HCT116 (cell line): ENCODE data around the gene CKMT2. TPM values are rescaled to one million over a fixed set of nuclear protein-coding genes. Genes with fewer than 3 reads are reported as not detected.

Experiments used
- ATAC-seq: fragments of 200-7000 bp; cut with Tn5 transposase; 2 replicates; pipeline ENCODE4 v1.9.1; 2020; ENCODE audit warnings: mild to moderate bottlenecking, moderate library complexity
- BruUV-seq: library from RNA; stranded (reverse); fragments of 400-500 nt; replicated peaks from 2 replicates; lab custom pipeline; 2021; lab: Mats Ljungman, UMichigan
- CTCF ChIA-PET: fragments of 300-600 bp; sonication (Branson Sonifier 250); formaldehyde crosslinking; loops from one replicate; lab custom pipeline; 2021; ENCODE audit warnings: antibody characterized with exemption; lab: Charles Lee
- POLR2A ChIA-PET: fragments of 300-600, 350-600 bp; sonication (Branson Sonifier 250); formaldehyde crosslinking; loops from one replicate; lab custom pipeline; 2021; ENCODE audit warnings: antibody characterized with exemption; lab: Charles Lee
- RAD21 ChIA-PET, 2 experiments: fragments of 300-600 bp; sonication (Branson Sonifier 250); formaldehyde crosslinking; loops; one replicate each; lab custom pipeline; 2023; ENCODE audit warnings: low total read pairs in 2 of 2; ENCODE audit not compliant: uncharacterized antibody in 2 of 2, unreplicated experiment in 2 of 2, low non-redundant PET in 1 of 2; lab: Charles Lee
- DNase-seq: peaks from one replicate; pipeline ENCODE4 v3.0.0-alpha.2; 2010; ENCODE audit warnings: low read depth, low spot score
- H2AFZ ChIP-seq: fragments of 200-600 bp; shearing (Covaris generic), sonication (generic); 2 replicates; pipeline ENCODE4 v1.6.1; 2017; ENCODE audit warnings: low read depth, mixed run types, mixed read lengths, antibody characterized with exemption, low read length; ENCODE audit not compliant: poor library complexity, severe bottlenecking
- H3K27ac ChIP-seq: 2 replicates; pipeline ENCODE4 v1.5.1; 2012; ENCODE audit warnings: low read depth, low read length
- H3K27me3 ChIP-seq: fragments of 200-600 bp; sonication (generic); 2 replicates; pipeline ENCODE4 v1.6.1; 2016; ENCODE audit warnings: mixed run types, low read length, mixed read lengths; ENCODE audit not compliant: insufficient read depth
- H3K36me3 ChIP-seq, 2 experiments: fragments of 200-500 bp in 1 of 2; fragments of 200-600 bp in 1 of 2; sonication (Bioruptor generic) in 1 of 2; sonication (generic) in 1 of 2; 2 replicates each; pipeline versions ENCODE4 v1.5.1 to v1.6.1; 2014 to 2016; ENCODE audit warnings: low read length in 2 of 2, inconsistent platforms in 1 of 2, mixed read lengths in 1 of 2, mixed run types in 1 of 2; ENCODE audit not compliant: insufficient read depth in 2 of 2, control insufficient read depth in 1 of 2
- H3K4me1 ChIP-seq, 2 experiments: fragments of 200-600 bp in 1 of 2; sonication (generic) in 1 of 2; 2 replicates each; pipeline versions ENCODE4 v1.5.1 to v1.6.1; 2012 to 2017; ENCODE audit warnings: low read length in 2 of 2, inconsistent platforms in 1 of 2, mild to moderate bottlenecking in 1 of 2, mixed read lengths in 1 of 2, mixed run types in 1 of 2, moderate library complexity in 1 of 2; ENCODE audit not compliant: insufficient read depth in 2 of 2, control insufficient read depth in 1 of 2
- H3K4me2 ChIP-seq: fragments of 200-600 bp; sonication (generic); 2 replicates; pipeline ENCODE4 v1.6.1; 2017; ENCODE audit warnings: mixed run types, low read length, mixed read lengths
- H3K4me3 ChIP-seq, 2 experiments: fragments of 200-600 bp in 1 of 2; sonication (generic) in 1 of 2; replicated peaks in 1 of 2; 2 replicates each; pipeline ENCODE4 v1.5.1; 2011 to 2016; ENCODE audit warnings: low read length in 2 of 2, control low read depth in 1 of 2, low read depth in 1 of 2, mild to moderate bottlenecking in 1 of 2, mixed read lengths in 1 of 2, mixed run types in 1 of 2
- H3K79me2 ChIP-seq: fragments of 200-600 bp; sonication (generic); 2 replicates; pipeline ENCODE4 v1.6.1; 2017; ENCODE audit warnings: mild to moderate bottlenecking, mixed run types, low read length, moderate library complexity, mixed read lengths; ENCODE audit not compliant: insufficient read depth
- H3K9ac ChIP-seq: fragments of 200-600 bp; sonication (generic); 2 replicates; pipeline ENCODE4 v1.6.1; 2016; ENCODE audit warnings: low read length, mixed read lengths
- H3K9me2 ChIP-seq: fragments of 200-600 bp; sonication (generic), shearing (Covaris generic); 2 replicates; pipeline ENCODE4 v1.6.1; 2017; ENCODE audit warnings: mixed run types, mild to moderate bottlenecking, moderate library complexity; ENCODE audit not compliant: insufficient read depth
- H3K9me3 ChIP-seq, 2 experiments: fragments of 200-500 bp in 1 of 2; fragments of 200-600 bp in 1 of 2; sonication (Bioruptor generic) in 1 of 2; sonication (generic) in 1 of 2; 2 replicates each; pipeline ENCODE4 v1.6.1; 2014 to 2017; ENCODE audit warnings: low read length in 2 of 2, mixed read lengths in 2 of 2, inconsistent platforms in 1 of 2, low read depth in 1 of 2, mild to moderate bottlenecking in 1 of 2, mixed run types in 1 of 2, moderate library complexity in 1 of 2; ENCODE audit not compliant: control insufficient read depth in 1 of 2, insufficient read depth in 1 of 2
- H4K20me1 ChIP-seq: fragments of 200-600 bp; sonication (generic), shearing (Covaris generic); 2 replicates; pipeline ENCODE4 v1.6.1; 2017; ENCODE audit warnings: mixed run types, mild to moderate bottlenecking, moderate library complexity; ENCODE audit not compliant: insufficient read depth
- CBX3 ChIP-seq: IDR thresholded peaks from 2 replicates; pipeline ENCODE4 v1.6.1; 2012; ENCODE audit warnings: low read depth
- ELF1 ChIP-seq: IDR thresholded peaks from 2 replicates; pipeline ENCODE4 v1.6.1; 2012; ENCODE audit warnings: low read depth, borderline replicate concordance
- FOSL1 ChIP-seq: IDR thresholded peaks from 2 replicates; pipeline ENCODE4 v1.6.1; 2012; ENCODE audit warnings: low read depth
- POLR2A ChIP-seq: IDR thresholded peaks from 2 replicates; pipeline ENCODE4 v1.7.0; 2011; ENCODE audit warnings: borderline replicate concordance; ENCODE audit not compliant: insufficient read depth, insufficient read length; ENCODE audit errors: extremely low read depth
- RAD21 ChIP-seq: IDR thresholded peaks from 2 replicates; pipeline ENCODE4 v1.6.1; 2012; ENCODE audit warnings: low read depth, mild to moderate bottlenecking
- SIN3A ChIP-seq: IDR thresholded peaks from 2 replicates; pipeline ENCODE4 v1.6.1; 2012; ENCODE audit warnings: low read depth
- SP1 ChIP-seq: IDR thresholded peaks from 2 replicates; pipeline ENCODE4 v1.6.1; 2012; ENCODE audit warnings: low read depth
- SRF ChIP-seq: IDR thresholded peaks from 2 replicates; pipeline ENCODE4 v1.6.1; 2012; ENCODE audit warnings: low read depth
- TCF7L2 ChIP-seq: IDR thresholded peaks from 2 replicates; pipeline ENCODE4 v1.7.0; 2011; ENCODE audit warnings: borderline replicate concordance, inconsistent platforms; ENCODE audit not compliant: insufficient read depth, insufficient read length; ENCODE audit errors: extremely low read depth
- YY1 ChIP-seq: IDR thresholded peaks from 2 replicates; pipeline ENCODE4 v1.6.1; 2011; ENCODE audit warnings: low read length, low read depth, moderate library complexity, mild to moderate bottlenecking; ENCODE audit not compliant: insufficient replicate concordance; ENCODE audit errors: extremely low read depth
- intact Hi-C: fragments of 100-400 bp; cut with micrococcal nuclease; formaldehyde crosslinking; loops from 2 replicates; pipeline ENCODE4 v1.10.0; 2022
- total RNA-seq: library from RNA; stranded (reverse); gene quantifications from one replicate; pipeline ENCODE4 v1.2.1, GENCODE V29; 2021; ENCODE audit not compliant: unreplicated experiment
- TF ChIP-seq, protein P1 (sequence below): IDR thresholded peaks from 2 replicates; pipeline ENCODE4 v1.6.1; 2012
- TF ChIP-seq, protein P2 (sequence below), 3 experiments: fragments of 200-600 bp in 1 of 3; sonication (generic) in 1 of 3; IDR thresholded peaks in 2 of 3; conservative IDR thresholded peaks in 1 of 3; 2 replicates each; pipeline ENCODE4 v1.5.1; 2012 to 2017; ENCODE audit warnings: low read depth in 2 of 3, low read length in 2 of 3, antibody characterized with exemption in 1 of 3, borderline replicate concordance in 1 of 3, control low read depth in 1 of 3, mild to moderate bottlenecking in 1 of 3, mixed read lengths in 1 of 3, mixed run types in 1 of 3, moderate library complexity in 1 of 3; ENCODE audit not compliant: insufficient read depth in 1 of 3
- TF ChIP-seq, protein P3 (sequence below): IDR thresholded peaks from 2 replicates; pipeline ENCODE4 v1.6.1; 2012; ENCODE audit warnings: low read depth
- TF ChIP-seq, protein P4 (sequence below): IDR thresholded peaks from 2 replicates; pipeline ENCODE4 v1.6.1; 2012

The CKMT2 gene
- total RNA-seq, 1 experiment from 2014 or later, result not detected

DNA sequence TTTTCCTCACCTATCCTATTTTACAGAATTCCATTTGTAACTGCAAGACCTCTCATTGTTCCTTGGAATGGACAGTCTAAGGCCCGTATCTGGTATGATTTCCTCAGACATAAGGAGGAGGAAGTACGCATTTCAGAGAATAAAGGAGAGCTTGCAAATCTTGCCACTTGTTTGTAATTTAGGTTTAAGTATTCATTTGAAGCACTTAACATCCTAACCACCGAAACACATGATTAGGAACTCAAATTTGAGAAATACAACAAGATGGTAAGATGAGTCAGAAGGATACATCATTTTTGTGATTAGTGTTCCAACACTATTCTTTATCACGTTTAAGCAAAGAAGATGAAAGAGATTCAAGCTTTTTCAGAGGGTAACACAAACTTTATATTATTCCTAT lies 64.4 kb downstream of the CKMT2 start:
- BruUV-seq, result no TSS peak
- no peak overlapping the region for H3K27ac ChIP-seq
- no peak for ATAC-seq
- H3K9ac ChIP-seq, result no peak overlapping the region
- no peaks in the 10 kb centered on the region for H3K9me2 ChIP-seq
- H3K9me3 ChIP-seq, result peaks cover 0 to 4% of the 10 kb centered on the region in 2 experiments; a peak in 2 of 4 replicates
- RAD21 ChIA-PET, result no interaction called here
- H3K4me2 ChIP-seq, result no peak overlapping the region
- H3K79me2 ChIP-seq, result peaks cover 50% of the 10 kb centered on the region
- H3K4me3 ChIP-seq, result no peak overlapping the region
- intact Hi-C loops, result no loop called here
- no peaks in the 10 kb centered on the region for H4K20me1 ChIP-seq
- no peak overlapping the region for H2AFZ ChIP-seq
- TF ChIP-seq CBX3 (no peak), SRF (no peak), YY1 (no peak), POLR2A (no peak), SIN3A (no peak), SP1 (no peak), TCF7L2 (no peak), FOSL1 (no peak), ELF1 (no peak), RAD21 (no peak)
- TF ChIP-seq, protein P1, sequence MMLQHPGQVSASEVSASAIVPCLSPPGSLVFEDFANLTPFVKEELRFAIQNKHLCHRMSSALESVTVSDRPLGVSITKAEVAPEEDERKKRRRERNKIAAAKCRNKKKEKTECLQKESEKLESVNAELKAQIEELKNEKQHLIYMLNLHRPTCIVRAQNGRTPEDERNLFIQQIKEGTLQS, result no peak
- TF ChIP-seq, protein P2, sequence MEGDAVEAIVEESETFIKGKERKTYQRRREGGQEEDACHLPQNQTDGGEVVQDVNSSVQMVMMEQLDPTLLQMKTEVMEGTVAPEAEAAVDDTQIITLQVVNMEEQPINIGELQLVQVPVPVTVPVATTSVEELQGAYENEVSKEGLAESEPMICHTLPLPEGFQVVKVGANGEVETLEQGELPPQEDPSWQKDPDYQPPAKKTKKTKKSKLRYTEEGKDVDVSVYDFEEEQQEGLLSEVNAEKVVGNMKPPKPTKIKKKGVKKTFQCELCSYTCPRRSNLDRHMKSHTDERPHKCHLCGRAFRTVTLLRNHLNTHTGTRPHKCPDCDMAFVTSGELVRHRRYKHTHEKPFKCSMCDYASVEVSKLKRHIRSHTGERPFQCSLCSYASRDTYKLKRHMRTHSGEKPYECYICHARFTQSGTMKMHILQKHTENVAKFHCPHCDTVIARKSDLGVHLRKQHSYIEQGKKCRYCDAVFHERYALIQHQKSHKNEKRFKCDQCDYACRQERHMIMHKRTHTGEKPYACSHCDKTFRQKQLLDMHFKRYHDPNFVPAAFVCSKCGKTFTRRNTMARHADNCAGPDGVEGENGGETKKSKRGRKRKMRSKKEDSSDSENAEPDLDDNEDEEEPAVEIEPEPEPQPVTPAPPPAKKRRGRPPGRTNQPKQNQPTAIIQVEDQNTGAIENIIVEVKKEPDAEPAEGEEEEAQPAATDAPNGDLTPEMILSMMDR (IDR thresholded peaks at IDR 0.05 in 2 of 3, conservative IDR thresholded peaks at IDR 0.05 in 1 of 3; ENCODE audit: borderline replicate concordance in 1 of 3, insufficient read depth in 1 of 3, low read depth in 2 of 3, low read length in 2 of 3), result no peak
- TF ChIP-seq, protein P3, sequence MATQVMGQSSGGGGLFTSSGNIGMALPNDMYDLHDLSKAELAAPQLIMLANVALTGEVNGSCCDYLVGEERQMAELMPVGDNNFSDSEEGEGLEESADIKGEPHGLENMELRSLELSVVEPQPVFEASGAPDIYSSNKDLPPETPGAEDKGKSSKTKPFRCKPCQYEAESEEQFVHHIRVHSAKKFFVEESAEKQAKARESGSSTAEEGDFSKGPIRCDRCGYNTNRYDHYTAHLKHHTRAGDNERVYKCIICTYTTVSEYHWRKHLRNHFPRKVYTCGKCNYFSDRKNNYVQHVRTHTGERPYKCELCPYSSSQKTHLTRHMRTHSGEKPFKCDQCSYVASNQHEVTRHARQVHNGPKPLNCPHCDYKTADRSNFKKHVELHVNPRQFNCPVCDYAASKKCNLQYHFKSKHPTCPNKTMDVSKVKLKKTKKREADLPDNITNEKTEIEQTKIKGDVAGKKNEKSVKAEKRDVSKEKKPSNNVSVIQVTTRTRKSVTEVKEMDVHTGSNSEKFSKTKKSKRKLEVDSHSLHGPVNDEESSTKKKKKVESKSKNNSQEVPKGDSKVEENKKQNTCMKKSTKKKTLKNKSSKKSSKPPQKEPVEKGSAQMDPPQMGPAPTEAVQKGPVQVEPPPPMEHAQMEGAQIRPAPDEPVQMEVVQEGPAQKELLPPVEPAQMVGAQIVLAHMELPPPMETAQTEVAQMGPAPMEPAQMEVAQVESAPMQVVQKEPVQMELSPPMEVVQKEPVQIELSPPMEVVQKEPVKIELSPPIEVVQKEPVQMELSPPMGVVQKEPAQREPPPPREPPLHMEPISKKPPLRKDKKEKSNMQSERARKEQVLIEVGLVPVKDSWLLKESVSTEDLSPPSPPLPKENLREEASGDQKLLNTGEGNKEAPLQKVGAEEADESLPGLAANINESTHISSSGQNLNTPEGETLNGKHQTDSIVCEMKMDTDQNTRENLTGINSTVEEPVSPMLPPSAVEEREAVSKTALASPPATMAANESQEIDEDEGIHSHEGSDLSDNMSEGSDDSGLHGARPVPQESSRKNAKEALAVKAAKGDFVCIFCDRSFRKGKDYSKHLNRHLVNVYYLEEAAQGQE, result no peak
- TF ChIP-seq, protein P4, sequence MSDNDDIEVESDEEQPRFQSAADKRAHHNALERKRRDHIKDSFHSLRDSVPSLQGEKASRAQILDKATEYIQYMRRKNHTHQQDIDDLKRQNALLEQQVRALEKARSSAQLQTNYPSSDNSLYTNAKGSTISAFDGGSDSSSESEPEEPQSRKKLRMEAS, result no peak
- TF ChIP-seq, all 23 proteins: peak for 0
- ChIA-PET POLR2A (no interaction called here), CTCF (no interaction called here)
- Histone ChIP-seq H3K27me3 (no peaks in the 10 kb centered on the region), H3K36me3 (no peaks in the 10 kb centered on the region), H3K4me1 (peaks cover 7 to 19% of the 10 kb centered on the region in 2 experiments; a peak in 2 of 4 replicates)
- no peak for DNase-seq
